ENCODE results near the gene KIF21B.
A peak's percentile ranks its signal among the peaks of the same experiment; 100 is the strongest.

The KIF21B gene

DNA sequence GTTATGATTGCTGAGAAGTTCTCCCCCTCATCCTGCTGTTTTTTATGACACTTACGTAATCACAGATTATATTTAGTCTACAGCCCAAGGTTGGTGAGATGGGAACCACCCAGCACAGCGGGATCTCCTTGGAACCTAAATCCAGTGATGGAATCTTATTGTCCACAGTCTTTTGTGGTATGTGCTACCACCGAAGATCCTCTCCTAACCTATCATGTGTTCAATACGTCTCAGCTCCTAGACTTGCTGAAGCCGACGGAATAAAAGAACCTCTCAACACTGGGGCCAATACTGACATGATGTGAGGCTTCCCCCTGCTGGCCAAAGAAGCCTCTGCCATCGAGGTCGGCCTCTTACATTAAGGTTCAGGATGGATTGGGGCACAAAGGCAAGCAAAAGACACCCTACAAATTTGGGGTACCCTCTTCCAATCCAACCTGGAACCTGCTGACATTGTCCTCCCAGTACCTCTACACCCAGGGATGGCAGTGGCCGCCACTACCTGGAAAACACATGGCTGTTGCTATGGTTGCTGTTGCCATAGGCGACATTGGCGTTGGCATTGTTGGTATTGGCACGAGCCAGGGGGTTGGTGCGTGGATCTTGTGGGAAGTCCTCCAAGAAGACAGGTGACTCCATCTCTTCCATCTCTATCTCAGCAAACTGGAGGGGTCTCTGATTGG lies 19.4 kb upstream of the KIF21B start:
- peak; percentile 76 for DNase-seq

DNA sequence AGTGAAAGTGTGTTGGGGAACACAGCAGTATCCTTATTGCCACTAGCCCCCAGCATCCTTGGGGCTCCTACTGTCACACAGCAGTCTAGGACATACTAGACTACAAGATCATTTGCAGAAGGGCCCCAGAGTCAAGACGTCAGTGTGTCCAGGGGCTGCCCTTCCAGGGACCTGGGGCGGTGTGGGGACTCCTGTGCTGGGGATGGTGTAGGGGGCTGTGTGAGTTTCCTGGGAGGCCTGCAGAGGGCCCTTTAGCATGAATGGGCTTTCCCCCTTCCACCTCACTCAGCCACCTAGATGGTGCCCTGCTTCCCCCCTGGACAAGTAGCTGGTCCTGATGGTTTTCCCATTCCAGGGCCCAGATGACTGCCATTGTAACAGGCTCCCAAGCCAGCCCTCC lies 17.5 kb upstream of the KIF21B start:
- no peak for DNase-seq

DNA sequence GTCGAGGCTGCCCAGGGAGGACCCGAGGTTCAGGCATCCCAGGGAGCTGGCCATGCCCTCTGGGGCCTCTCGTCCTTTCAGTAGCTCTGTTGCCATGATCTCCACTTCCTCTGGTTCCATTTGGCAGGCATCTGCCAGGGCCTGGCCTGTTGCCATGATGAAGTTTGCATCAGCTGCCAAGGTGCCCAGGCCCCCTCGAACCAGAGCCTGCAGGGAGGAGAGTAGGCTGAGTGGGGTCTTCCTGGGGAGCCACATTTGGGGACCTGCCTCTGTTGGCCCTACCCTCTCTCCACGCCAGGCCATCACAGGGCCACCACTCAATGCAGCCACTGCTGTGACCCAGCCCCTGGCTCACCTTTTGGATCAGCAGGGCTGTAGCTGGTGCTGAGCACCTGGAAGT lies 16.4 kb upstream of the KIF21B start:
- no peak for DNase-seq

DNA sequence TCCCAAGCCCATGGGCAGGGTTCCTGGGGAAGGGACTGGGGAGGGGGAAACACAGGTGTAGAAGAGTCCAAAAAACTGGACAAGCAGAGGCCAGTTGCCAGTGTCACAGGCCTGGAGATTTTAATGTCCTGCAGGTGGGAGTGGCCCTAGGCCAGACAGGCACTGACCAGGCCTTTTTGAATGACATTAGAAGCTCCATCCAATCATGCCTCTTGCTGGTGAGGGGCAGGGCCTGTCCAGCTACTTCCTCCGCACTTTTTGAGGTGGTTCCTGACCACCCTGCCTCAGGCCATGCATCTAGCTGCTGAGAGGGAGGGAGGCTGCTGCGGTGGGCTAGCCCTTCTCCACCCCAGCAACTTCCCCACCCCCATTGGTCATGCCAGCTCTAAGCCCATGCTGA lies 15.9 kb upstream of the KIF21B start:
- no peak for DNase-seq

DNA sequence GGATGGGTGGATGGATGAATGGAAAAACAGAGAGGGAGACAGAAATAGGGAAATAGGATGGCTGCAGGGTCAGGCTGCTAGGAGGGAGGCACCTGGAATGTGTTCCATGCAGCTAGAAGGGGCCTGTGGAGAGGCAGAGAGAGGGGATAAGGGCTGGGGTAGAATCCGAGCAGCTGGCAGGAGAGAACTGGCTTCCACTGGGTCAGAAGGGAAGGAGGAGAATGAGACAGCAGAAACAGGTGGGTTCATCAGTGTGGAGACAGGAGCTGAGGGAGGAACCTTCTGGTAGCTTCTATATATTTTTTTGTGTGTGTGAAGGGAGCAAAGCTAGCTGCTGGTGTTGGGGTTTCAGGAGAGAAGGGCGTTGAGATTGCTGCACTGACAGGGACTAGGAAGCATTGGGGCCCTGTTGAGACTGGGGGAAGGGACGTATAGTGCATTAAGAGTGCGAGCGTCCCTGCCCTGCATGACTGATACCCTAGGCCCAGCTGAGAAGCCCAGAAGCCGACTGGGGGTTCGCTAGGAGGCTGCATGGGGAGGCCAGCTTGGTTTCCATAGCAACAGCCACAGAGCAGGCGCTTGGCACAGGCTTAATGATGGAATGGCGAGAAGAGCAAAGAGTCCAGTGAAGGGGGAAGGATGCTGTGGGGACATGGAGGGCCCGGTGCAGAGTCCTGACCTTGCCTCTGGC lies 14.8 kb upstream of the KIF21B start:
- no peak for DNase-seq

DNA sequence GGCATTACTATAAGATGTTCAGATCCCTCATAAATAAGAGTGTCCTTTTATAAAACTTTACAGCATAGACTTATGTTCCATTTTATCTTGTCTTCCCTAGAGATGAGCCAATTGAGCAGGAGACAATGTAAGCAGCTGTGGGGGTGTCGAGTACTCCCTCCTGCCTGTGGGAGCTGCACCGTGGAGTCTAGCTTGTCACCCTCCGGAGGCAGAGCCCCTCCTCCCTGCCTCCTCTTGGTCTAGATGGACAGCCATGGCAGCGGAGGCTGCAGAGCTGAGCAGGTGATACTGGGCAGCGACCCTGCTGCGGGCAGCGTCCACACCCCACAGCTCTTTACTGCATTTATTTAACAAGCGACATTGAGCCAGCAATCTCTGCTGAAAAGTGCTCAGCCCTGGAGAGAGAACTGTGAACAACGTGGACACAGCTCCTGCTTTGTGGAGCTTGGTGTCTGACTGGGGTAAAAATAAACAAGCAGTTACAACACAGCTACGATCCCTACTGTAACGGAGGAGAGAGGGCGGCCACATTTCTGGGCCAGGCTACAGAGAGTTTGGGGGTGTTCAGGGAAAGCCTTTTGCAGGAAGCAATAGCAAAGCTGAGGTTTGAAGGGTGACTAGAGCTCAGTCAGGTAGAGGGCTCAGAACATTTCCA lies 12.8 kb upstream of the KIF21B start:
- no peak for DNase-seq

DNA sequence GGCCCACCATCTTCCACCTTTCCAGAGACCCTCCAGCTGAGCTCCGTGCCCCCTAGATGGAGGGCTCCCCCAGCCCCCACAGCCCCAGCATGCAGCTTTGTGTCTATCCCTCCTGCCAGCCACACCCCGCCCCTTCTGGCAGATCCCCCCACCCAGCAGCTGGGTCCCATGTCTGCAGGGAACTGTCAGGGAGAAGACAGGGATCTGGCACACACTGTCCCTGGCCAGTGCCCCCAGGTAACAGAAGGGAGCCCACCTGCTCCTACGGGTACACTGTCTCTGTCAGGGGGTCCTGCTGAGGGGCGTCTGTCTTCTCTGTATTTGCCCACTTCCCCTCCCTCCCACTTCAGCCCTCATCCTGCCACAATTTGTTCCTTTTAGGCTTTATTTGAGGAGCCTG lies 11.2 kb upstream of the KIF21B start:
- no peak for DNase-seq

DNA sequence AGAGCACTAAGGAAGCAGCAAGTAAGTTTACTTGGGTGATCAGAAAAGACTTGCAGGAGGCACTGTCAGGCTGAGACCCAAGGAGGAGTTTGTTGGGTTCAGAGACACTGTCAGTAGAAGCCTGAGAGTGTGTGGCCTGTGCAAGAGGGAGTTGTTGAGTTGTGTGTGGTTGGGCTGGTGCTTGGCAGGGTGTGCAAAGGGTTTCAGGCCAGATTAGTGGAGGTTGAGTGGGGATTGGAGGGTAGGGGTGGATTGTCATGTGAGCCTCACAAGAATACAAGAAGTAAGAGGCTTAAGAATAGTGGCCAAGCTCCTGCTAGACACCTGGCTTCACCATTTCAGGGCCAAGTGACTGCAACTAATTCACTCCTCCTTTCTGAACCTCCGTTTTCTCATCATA lies 8.9 kb upstream of the KIF21B start:
- DNase-seq, result no peak

DNA sequence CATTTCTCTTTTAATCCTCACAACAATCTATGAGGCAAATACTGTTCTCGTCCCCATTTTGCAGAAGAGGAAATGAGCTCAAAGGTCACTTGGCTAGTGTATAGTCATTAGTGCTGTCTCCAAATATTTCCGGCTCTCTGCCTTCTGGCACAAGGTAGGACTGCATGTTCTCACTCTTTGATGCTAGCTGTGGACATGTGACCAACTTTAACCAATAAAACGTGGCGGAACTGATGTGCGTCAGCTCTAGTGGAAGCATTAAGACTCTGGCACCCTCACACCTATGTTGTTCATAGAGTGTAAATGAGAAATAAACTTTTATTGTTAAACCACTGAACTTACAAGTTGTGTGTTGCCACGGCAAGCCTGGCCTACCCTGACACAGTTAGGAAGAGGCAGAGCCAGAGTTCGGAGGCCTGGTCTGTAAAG lies 5.0 kb upstream of the KIF21B start:
- DNase-seq, result no peak

DNA sequence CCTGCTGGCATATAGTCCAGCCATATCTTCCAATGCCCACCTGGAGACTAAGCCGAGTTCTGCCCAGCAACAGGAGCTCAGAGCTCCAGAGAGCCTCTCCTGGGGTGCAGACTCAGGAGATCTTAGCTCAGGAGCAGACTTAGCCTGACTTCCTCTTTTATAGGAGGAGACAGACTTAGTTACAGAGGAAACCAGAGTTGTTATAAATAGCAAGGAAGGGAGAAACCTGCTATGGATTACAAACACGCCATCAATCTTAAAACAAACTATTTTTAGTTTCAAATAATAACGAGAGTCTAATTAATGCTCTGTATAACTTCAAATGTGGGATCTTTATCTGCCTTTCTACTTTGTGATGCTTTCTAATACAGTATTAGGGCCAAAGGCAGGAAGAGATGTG lies 3.3 kb upstream of the KIF21B start:
- DNase-seq, result no peak

DNA sequence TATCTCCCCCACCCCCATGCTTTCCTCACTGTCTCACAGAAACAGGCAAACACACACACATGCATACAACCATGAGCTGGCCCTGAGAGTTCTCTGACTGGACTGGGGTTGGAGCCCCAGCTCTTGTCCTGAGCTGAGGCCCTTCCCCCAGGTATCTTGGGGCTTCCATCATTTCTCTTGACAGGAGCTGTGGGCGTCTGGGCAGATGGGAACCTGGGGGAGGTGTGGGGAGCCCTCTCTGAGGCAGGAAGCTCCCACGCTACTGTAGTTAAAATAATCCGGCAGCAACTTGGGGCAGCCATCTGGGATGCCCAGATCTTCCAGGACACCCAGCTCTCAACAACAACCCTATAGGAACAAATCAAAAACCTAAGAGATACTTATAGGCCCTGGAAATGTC lies 2.7 kb upstream of the KIF21B start:
- no peak for DNase-seq

DNA sequence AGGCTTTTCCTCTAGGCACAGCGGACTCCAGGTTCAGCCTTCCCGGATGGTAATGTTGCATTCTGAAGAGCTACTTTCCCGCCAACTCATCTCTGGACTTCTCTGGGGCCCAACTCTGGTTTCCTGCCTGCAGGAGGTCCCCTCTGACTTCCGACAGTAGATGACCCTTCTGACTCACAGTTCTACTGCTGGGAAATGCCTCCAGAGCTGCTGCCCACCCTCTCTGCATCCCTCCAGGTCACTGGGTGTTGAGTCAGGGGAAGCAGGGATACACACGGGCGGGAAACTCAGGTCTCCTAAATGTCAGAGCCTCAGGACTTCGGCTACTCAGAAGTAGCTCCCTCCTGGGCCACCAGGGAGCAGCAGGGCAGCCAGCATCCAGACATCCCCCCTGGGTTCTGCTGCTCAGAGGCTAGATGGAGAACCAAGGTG lies 2.1 kb upstream of the KIF21B start:
- DNase-seq, result peak; percentile 47

DNA sequence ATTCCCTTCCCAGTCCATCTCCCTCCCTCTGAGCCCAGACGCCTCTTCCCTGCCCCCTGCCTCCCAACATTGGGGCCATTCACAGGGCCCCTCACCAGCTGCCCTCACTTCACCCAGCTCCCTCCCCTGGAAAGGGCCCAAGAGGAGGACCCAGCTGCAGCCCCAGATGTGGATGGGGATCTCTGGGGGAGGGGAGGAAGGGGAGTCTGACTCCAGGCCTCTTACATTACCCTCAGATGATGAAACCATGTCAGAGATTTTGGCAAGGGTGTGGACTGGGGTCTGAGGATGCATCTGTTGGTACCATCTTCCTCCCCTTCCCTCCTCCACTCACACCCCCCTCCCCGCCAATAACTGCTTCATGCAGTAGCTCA lies 1.1 kb upstream of the KIF21B start:
- no peak for DNase-seq

DNA sequence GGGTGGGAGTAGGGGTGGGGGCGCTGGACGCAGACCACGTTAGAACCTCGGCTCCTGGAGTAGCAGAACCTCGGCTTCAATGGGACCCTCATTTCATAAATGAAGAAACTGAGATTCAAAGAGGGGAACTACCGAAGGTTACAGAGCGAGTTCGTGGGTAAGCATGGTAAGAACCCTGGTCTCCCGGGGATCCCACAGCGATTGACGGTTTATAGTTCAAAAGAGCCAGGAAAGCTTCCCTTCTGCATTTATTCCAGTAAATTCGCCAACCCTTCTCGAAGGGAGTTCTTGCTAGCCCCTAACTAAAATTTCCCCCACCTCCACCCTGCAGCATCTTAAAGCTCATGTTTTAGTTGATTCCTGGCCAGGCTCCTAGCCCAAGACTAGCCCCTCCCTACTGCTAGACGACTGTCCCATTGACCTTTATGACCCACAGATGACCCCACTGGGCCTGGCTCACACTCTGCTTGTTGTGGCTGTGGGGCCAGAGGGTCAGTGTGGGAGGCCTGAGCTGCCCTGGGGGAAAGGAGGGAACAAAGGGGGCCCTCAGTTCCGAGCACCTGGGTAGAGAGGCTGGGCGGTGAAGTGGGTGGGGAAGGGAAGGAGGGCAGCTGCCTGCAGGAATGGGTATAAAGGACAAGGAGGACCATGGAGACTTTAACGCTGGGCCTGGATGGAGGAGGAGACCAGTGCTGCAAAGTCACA lies 558 bp upstream of the KIF21B start:
- no peak for DNase-seq

DNA sequence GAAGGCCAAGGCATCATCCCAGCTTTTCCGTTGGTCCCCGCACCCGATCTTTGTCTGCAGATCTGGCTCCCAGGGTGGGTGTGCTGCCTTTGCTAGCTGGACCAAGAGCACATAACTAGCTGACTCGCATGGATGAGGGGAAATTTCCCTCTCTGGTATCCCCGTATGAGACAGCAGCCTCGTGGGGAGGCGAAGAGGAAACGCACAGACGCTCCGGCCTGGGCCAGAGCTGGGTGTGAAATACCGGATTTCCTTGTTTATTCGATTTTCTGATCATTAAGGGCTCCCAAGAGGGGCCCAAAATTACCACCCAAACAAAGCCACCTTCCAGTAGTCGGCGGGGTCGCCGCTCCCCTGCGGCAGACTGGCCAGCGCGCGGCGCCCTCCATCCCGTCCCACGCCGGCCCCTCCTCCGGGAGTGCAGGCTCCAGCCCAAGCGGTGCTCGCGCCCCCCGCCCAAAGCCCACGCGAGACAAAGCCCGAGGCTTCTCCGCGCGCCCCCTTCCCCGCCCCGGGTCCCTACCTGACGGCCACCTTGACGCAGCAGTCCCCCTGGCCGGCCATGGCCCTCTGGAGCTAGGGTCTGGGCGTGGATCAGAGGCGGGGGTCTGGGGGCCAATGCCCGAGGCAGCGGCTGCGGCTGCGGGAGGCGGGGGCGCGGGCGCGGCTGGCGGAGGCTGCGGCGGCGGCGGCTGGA lies 546 bp downstream of the KIF21B start:
- DNase-seq, result peak; percentile 61

DNA sequence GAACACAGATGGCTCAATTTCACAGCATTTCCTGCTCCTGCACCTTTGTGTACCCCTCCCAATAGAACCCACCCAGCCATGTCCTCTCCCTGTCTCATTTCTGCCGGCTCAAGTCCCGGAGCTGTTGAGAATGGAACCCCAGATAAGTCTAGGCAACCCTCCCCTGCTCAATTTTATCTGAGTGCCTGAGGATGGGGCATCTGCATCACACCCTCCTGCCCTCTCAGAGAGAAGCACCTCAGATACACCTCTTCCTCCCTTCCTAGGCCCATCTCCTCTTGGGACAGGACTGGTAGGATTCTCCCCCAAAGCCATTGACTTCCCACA lies 1.1 kb downstream of the KIF21B start:
- DNase-seq, result peak; percentile 18

DNA sequence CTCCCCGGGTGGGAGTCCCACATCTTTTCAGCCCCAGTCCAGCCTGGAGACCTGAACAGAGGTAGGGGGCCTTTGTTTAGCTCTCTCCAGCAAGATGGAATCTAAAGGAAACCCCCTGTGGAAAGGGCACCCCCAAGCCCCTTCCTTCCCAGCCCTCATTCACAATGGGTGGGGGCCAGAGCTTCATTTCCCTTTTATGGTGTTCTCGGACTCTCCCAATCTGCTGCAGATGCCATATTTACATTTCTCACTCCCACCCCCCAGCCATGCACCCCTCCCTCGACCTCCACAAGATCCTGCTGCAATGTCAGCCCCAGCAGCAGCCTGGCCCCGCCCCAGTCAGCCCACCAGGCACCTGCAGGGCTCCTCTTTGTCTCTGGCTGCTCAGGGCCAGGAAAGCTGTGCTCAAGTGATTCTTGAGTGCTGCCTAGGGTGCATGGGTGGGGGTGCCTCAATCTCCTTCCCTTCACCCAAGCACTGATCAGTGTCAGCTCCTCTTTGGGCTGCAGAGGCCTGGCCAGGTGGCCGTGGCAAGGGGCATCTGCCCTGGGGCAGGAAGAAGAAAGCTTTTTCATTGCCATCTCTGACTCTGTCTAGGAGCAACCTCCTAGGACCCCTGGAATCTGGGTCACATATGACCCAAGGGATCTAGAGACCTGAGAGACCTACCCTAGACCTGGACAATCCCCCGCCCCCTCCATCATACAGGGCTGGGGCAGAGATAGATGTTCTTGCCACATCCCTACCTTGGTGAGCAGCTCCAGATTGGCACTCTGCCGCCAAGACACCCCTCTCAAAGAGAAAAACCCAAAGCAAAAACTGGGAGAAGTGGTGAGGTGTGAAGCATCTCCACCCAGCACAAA lies 1.7 kb downstream of the KIF21B start:
- DNase-seq, result peak; percentile 33

DNA sequence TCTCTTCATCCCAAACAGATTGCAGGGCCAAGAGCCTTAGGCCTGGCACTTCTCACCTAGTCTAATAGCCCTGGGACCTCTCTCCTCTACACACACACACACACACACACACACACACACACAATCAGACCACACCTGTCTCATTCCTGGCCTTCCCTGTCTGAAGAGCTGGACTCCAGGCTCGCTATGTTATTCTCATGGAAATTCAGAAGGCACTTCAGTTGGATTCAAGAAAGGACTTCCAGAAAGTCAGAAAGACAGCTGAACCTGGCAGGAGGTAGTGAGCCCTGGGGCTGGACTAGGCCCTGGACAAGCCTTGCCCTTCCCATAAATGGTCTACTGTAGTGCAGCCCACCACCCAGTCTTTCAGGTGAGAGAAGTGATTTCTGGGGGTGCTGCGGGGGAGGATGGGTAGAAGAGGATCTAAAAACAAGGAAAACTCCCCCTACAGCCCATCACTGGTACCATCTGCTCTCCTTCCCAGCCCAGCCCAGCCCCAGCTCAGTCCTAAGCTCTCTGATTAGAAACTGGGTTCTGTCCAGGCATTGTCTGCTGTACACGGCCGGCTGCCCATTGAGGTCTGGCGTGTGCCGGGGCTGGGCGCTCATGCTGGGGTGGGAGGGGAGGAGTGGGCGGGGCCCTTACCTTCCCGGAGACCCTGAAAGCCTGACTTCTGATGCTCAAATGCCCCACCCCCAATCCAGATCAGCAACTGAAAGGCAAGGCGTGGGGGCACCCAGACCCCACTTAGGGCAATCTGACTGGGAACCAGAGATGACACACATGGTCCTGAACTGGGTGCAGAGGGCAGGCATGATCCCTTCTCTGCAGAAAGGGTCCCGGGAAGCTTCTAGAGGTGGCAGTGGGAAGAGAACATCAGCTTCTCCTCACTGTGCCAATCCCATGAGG lies 2.5 kb downstream of the KIF21B start:
- peak; percentile 62 for DNase-seq

DNA sequence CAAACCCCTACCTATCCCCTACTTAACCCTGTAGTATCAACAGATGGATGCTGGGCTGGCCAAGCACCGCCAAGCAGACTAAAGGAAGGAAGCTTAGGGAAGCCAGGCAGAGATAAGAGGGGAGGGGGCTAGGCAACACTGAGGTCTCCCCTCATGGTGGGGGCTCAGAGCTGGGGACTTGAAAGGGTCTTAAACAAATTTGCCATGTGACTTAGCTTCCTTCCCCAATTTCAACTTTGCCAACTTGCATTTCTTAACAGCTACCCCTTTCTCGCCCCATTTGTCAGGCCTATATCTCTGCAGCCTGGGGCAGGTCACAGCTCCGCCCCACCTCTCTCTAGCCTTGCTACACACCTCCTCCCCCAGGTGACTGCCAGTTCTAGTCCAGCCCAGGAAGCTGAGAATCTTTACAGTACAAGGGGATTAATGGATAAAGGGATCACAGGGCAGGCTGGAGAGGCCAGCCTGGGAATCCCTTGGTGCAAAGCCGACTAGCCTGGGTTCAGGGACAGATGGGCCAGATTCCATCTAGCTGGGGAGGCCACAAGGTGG lies 3.4 kb downstream of the KIF21B start:
- DNase-seq, result peak; percentile 62

DNA sequence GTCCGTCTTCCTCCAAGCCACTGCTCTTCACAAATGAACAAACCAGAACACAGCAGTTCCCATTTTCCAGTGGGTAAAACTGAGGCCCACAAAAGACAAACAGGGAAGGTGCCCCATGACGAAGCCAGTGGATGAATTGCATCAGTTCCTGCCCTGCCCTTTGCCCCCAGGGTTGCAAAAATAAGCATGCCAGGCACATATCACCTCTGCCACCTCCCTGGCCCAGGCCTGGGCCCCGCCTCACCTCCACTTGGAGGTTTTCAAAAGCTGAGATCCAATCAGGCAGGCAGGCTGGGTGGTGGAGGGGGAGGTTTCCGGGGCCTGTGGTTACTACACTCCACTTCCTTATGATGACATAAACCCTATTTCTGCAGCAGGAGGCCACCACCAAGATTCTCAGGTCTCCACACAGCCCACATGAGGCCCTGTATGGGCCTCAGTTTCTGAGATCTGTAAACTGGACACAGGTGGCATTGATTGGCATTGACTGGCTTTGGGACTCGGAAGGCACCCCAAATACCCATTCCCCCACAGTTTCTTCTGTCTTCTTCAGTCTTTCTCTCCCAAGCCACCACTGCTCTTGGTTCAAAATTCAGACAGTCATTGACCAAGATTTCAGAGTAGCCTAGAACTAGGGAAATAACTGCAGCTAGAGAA lies 4.1 kb downstream of the KIF21B start:
- DNase-seq, result peak; percentile 94

Measured in activated CD4-positive, alpha-beta T cell treated with anti-CD3 and anti-CD28 coated beads for 48 hours (primary cell).